ENCODE measurements around the gene ABAT. TPM values are rescaled to one million over a fixed set of nuclear protein-coding genes. Genes with fewer than 3 reads are reported as not detected.

ABAT gene
- 6.7 and 8.3 TPM in 2 replicates for total RNA-seq

DNA sequence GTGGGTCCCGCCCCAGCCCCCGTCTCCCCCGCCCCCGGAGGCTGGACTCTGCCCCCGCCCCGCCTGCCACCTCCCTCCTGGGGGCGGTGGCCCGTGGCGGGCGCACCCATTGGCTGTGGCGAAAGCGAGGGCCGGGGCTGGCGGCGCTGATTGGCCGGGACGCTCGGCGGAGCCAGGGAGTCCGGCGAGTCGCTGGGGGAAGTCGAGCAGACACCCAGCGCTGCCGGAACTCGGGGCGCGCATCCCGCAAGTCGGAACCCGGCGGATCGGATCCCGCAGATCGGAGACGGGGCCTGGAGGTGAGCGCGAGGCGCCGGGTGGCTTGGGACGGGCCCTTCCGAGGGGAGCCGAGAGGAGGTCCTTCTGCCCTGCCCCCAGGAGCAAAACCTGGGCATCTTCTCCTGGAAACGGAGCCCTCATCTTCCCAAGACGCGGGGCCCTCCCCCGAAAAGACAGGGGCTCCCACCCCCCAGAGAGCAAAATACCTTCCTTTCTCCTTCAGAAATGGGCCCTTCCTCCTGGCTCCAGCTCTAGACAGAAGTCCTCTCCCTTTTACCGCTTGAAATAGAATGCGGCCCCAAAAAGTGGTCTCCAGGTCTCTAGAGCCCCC, at the start of gene ABAT:
ABAT (plus strand) TSS at position 205 of the 610 bp plus-strand sequence. CDS start 61,123 bp downstream, outside the sequence.

DNA sequence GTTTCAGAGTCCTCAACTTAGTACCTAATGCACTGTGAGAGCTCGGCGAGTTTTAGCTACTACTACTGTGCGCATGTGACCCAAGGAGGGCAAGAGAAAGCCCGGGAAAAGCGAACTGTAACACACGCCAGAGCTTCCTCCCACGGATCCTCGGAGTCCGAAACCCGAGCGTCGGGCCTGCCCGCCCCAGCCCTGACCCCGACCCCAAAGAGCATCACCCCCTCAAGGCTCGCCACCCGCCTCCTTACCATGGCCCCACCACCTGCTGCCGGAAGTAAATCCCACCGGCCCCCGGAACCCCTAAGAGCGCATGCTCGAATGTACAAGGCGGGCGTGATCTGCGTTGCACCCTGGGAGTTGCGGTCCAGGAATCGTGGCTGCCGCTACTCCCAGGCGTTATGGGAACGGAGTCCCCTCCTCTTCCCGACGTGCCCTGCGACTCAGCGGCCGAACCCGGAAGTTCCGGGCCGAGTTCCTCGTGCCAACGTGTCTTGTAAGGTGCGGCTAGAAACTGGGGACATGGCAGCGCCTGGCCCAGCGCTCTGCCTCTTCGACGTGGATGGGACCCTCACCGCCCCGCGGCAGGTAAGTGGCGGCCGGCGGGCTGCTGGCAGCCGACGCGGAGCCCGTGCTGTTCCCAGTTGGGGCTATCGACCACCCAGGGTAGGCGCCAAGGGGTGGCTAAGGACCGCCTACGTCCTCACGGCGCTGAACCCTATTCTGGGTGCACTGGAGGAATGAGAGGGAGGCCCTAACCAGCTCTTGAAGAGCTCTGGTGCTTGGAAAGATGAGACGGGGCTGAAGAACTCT, 123.2 kb downstream of the ABAT start, which contains the start of the genes PMM2 and TMEM186:
PMM2 (plus strand) TSS at position 476 of the 810 bp plus-strand sequence; CDS start at position 520, 44 bp downstream.
TMEM186 (minus strand) TSS at position 276 of the 810 bp plus-strand sequence; CDS start at position 251, 25 bp downstream.

Other genes with a start within 250 kb of the ABAT start
- gene TMEM114, start 84.1 kb upstream of the ABAT start, total RNA-seq: not detected in 2 replicates
- gene METTL22, start 52.9 kb upstream of the ABAT start, total RNA-seq: 13.4 and 85.9 TPM in 2 replicates
- 6.4 and 6.5 TPM in 2 replicates for gene TMEM186, start 123.0 kb downstream of the ABAT start, total RNA-seq
- 32.1 and 39.2 TPM in 2 replicates for gene PMM2, start 123.2 kb downstream of the ABAT start, total RNA-seq
- 91.6 and 125 TPM in 2 replicates for gene CARHSP1, start 194.4 kb downstream of the ABAT start, total RNA-seq
- not detected in 2 replicates for gene LITAFD, start 207.7 kb downstream of the ABAT start, total RNA-seq